Measurements from ENCODE around the gene VAX1.

- TF ChIP-seq CTCF (IDR thresholded peaks at IDR 0.05 in 8 of 11, conservative IDR thresholded peaks at IDR 0.05 in 3 of 11) (no peak), POLR2AphosphoS5 (IDR thresholded peaks at IDR 0.05) (no peak)
Observed at GRCh38 chr10:117160567-117160966, 22.5 kb upstream of the VAX1 start.
